Fibroblast of peridontal ligament (primary cell): ENCODE results near the gene TMSB10.
A peak's percentile ranks its signal among the peaks of the same experiment; 100 is the strongest.
"Not testable (repeated sequence)": the region's sequence is repeated elsewhere in the genome, so short reads cannot be mapped to it uniquely, and the experiment has no call there.

ENCODE experiments used
- DNase-seq: peaks from one replicate; pipeline ENCODE4 v3.0.0-alpha.2; 2010; ENCODE audit errors: extremely low read depth

Gene TMSB10

GRCh38 chr2:84939426-84940087 is 34.1 kb downstream of the TMSB10 start:
- no peak for DNase-seq

- DNase-seq = no peak
Observed at GRCh38 chr2:84940088-84940470, 34.6 kb downstream of the TMSB10 start.

GRCh38 chr2:84940831-84941412 is 35.5 kb downstream of the TMSB10 start:
- no peak for DNase-seq

GRCh38 chr2:84942166-84942565 is 36.7 kb downstream of the TMSB10 start:
- DNase-seq = no peak

- DNase-seq = no peak
Observed at GRCh38 chr2:84942964-84943421, 37.5 kb downstream of the TMSB10 start.

GRCh38 chr2:84944295-84944909 is 38.9 kb downstream of the TMSB10 start:
- DNase-seq = no peak

GRCh38 chr2:84945838-84946203 is 40.4 kb downstream of the TMSB10 start:
- not testable (repeated sequence) for DNase-seq

GRCh38 chr2:84946204-84947009 is 41.0 kb downstream of the TMSB10 start:
- peak; percentile 16 for DNase-seq

GRCh38 chr2:84947010-84947593 is 41.6 kb downstream of the TMSB10 start:
- no peak for DNase-seq

GRCh38 chr2:84953535-84953934 is 48.1 kb downstream of the TMSB10 start:
- no peak for DNase-seq

GRCh38 chr2:84954329-84954728 is 48.9 kb downstream of the TMSB10 start:
- no peak for DNase-seq
